Measurements from ENCODE around the gene NTNG2. TPM values are rescaled to one million over a fixed set of nuclear protein-coding genes. Genes with fewer than 3 reads are reported as not detected.

The NTNG2 gene
- total and polyA plus RNA-seq, 10 donors = 0.44 to 22.4 (median 8.4) TPM

- no peaks in the 10 kb centered on the region for H3K36me3 ChIP-seq
- H3K4me1 ChIP-seq = peaks cover 4 to 71% (median 37%) of the 10 kb centered on the region in 6 donors
- 0 to 3% (median 1%) methylated on average over 28 to 81 of the region's 81 CpGs for WGBS, 5 donors
- intact Hi-C loops (cut with DNase I; ENCODE audit: low total_unique reads) = no loop called here
- H3K9me3 ChIP-seq = no peaks in the 10 kb centered on the region
- peak overlapping the region; percentile 27 to 86 (median 74) for H3K27ac ChIP-seq
- peak; percentile 92 for DNase-seq
- peak in 2 of 11 experiments; percentile 28 to 31 for TF ChIP-seq CTCF (IDR thresholded peaks at IDR 0.05 in 8 of 11, conservative IDR thresholded peaks at IDR 0.05 in 3 of 11)
- TF ChIP-seq POLR2AphosphoS5 (IDR thresholded peaks at IDR 0.05) = peak in 2 of 3 donors; percentile 18 to 71
- TF ChIP-seq POLR2A (IDR thresholded peaks at IDR 0.05) = no peak
- H3K27me3 ChIP-seq (replicated peaks in 1 of 7) = peaks cover 0 to 84% (median 15%) of the 10 kb centered on the region in 7 donors
- peak overlapping the region; percentile 58 to 80 (median 74) for H3K4me3 ChIP-seq
Observed at GRCh38 chr9:132241840-132242620, 80.2 kb downstream of the NTNG2 start.

- 6 to 11% (median 9%) methylated on average over 18 of the region's 18 CpGs for WGBS, 5 donors
- H3K9me3 ChIP-seq = no peaks in the 10 kb centered on the region
- no peak for DNase-seq
- intact Hi-C loops (cut with DNase I; ENCODE audit: low total_unique reads) = no loop called here
- peak overlapping the region; percentile 27 to 86 (median 74) for H3K27ac ChIP-seq
- H3K4me3 ChIP-seq = peak overlapping the region; percentile 58 to 80 (median 74)
- H3K4me1 ChIP-seq = peaks cover 4 to 71% (median 37%) of the 10 kb centered on the region in 6 donors
- TF ChIP-seq CTCF (IDR thresholded peaks at IDR 0.05 in 8 of 11, conservative IDR thresholded peaks at IDR 0.05 in 3 of 11) (no peak), POLR2AphosphoS5 (IDR thresholded peaks at IDR 0.05) (no peak), POLR2A (IDR thresholded peaks at IDR 0.05) (no peak)
- no peaks in the 10 kb centered on the region for H3K36me3 ChIP-seq
- H3K27me3 ChIP-seq (replicated peaks in 1 of 7) = peaks cover 0 to 87% (median 16%) of the 10 kb centered on the region in 7 donors
Observed at GRCh38 chr9:132242621-132243155, 80.8 kb downstream of the NTNG2 start.

- 82 to 86% (median 83%) methylated on average over 12 to 19 of the region's 19 CpGs for WGBS, 5 donors
Observed at GRCh38 chr9:132243156-132244074, 81.6 kb downstream of the NTNG2 start.

More at GRCh38 chr9:132243156-132244074, 81.6 kb downstream of the NTNG2 start:
- H3K27me3 ChIP-seq (replicated peaks in 1 of 7) = peaks cover 0 to 89% (median 16%) of the 10 kb centered on the region in 7 donors
- H3K4me1 ChIP-seq = peaks cover 4 to 67% (median 37%) of the 10 kb centered on the region in 6 donors
- no peaks in the 10 kb centered on the region for H3K36me3 ChIP-seq
- no peak for TF ChIP-seq CTCF (IDR thresholded peaks at IDR 0.05 in 8 of 11, conservative IDR thresholded peaks at IDR 0.05 in 3 of 11)
- H3K9me3 ChIP-seq = no peaks in the 10 kb centered on the region
- no peak for DNase-seq
- intact Hi-C loops (cut with DNase I; ENCODE audit: low total_unique reads) = no loop called here
- peak overlapping the region in 3 of 8 donors; percentile 38 to 86 (median 86) for H3K27ac ChIP-seq
- peak overlapping the region in 1 of 8 donors; percentile 80 for H3K4me3 ChIP-seq

Data from spleen (tissue), 11 donors.